Upper lobe of left lung (tissue), 6 donors: ENCODE results near the gene KLHL26. TPM values are rescaled to one million over a fixed set of nuclear protein-coding genes. Genes with fewer than 3 reads are reported as not detected.

Experiments
- ATAC-seq, 2 donors: fragments of 200-7000 bp; cut with Tn5 transposase; one replicate each; pipeline ENCODE4 v1.9.1; 2022; ENCODE audit warnings: mild to moderate bottlenecking in 2 of 2, moderate library complexity in 2 of 2; ENCODE audit not compliant: low FRiP score in 2 of 2
- DNase-seq, 2 donors: peaks; one replicate each; pipeline ENCODE4 v3.0.0-alpha.2; 2019 to 2020
- H3K27ac ChIP-seq, 4 donors: fragments of 200-600 bp; sonication (generic); one replicate each; pipeline ENCODE4 v1.5.1; 2016 to 2019
- H3K27me3 ChIP-seq, 4 donors: fragments of 200-600 bp; sonication (generic); one replicate each; pipeline ENCODE4 v1.5.1; 2017 to 2019
- H3K36me3 ChIP-seq, 4 donors: fragments of 200-600 bp; sonication (generic); one replicate each; pipeline ENCODE4 v1.5.1; 2016 to 2019
- H3K4me1 ChIP-seq, 4 donors: fragments of 200-600 bp; sonication (generic); one replicate each; pipeline ENCODE4 v1.5.1; 2018 to 2019
- H3K4me3 ChIP-seq, 4 donors: fragments of 200-600 bp; sonication (generic); one replicate each; pipeline ENCODE4 v1.5.1; 2017 to 2019; ENCODE audit warnings: mild to moderate bottlenecking in 2 of 4, moderate library complexity in 1 of 4
- H3K9me3 ChIP-seq, 4 donors: fragments of 200-600 bp; sonication (generic); one replicate each; pipeline ENCODE4 v1.5.1; 2018 to 2019
- EP300 ChIP-seq, 4 donors: sonication (generic); formaldehyde crosslinking; IDR thresholded peaks; one replicate each; pipeline ENCODE4 v1.5.1; 2017; ENCODE audit warnings: antibody characterized with exemption in 4 of 4, control low read depth in 2 of 4
- POLR2A ChIP-seq, 4 donors: fragments of 450-650 bp; IDR thresholded peaks; one replicate each; pipeline ENCODE4 v1.5.1; 2016 to 2017; ENCODE audit warnings: antibody characterized with exemption in 4 of 4, mild to moderate bottlenecking in 2 of 4
- POLR2AphosphoS5 ChIP-seq, 2 donors: sonication (generic); formaldehyde crosslinking; IDR thresholded peaks; one replicate each; pipeline ENCODE4 v1.5.1; 2017; ENCODE audit warnings: antibody characterized with exemption in 2 of 2
- WGBS, 2 donors: methylation state at CpG; one replicate each; pipeline ENCODE4 v1.1.5; 2017 to 2018; 5-methylcytosine and 5-hydroxymethylcytosine counted together
- total RNA-seq, 6 donors: library from RNA; depleted of rRNA in 4 of 6; stranded (reverse); fragments of >200 nt in 4 of 6; gene quantifications; one replicate each; pipeline versions ENCODE4 v1.1.0 to v1.2.1, GENCODE V29; 2016 to 2021
- TF ChIP-seq, protein P1 (sequence below), 6 experiments: fragments of 450-650 bp in 4 of 6; fragments of 200-600 bp in 2 of 6; sonication (generic) in 2 of 6; IDR thresholded peaks; one replicate each; pipeline ENCODE4 v1.5.1; 2016 to 2019; ENCODE audit warnings: antibody characterized with exemption in 6 of 6
- donor health status: DM: no; HTN: no; CAD: no; lungs with moderate emphysema.
- donor health status: DM: no; HTN: yes; CAD: no; lungs with severe emphysema.

KLHL26 gene
- total RNA-seq, 6 donors from 2014 or later, result 8.1 to 16.1 (median 12.1) TPM

DNA sequence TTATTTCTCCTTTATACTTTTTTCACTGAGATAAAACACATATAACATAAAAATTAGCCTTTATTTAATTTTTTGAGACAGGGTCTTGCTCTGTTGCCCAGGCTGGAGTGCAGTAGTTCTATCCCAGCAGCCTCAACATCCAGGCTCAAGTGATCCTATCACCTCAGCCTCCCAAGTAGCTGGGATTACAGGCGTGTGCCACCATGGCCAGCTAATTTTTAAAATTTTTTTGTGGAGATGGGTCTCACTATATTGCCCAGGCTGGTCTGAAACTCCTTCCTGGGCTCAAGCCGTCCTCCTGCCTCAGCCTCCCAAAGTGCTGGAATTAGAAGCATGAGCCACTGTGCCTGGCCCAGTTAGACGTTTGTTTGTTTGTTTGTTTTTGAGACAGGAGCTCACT is 75.1 kb downstream of the KLHL26 start:
- Histone ChIP-seq H3K4me1 (peaks cover 14 to 29% (median 27%) of the 10 kb centered on the region in 4 donors), H3K27ac (peak overlapping the region in 2 of 4 donors; percentile 20 to 27), H3K4me3 (no peak overlapping the region), H3K9me3 (no peaks in the 10 kb centered on the region), H3K36me3 (no peaks in the 10 kb centered on the region), H3K27me3 (no peaks in the 10 kb centered on the region)
- TF ChIP-seq POLR2A (IDR thresholded peaks at IDR 0.05) (no peak), EP300 (IDR thresholded peaks at IDR 0.05) (no peak), POLR2AphosphoS5 (IDR thresholded peaks at IDR 0.05) (no peak)
- TF ChIP-seq, protein P1, sequence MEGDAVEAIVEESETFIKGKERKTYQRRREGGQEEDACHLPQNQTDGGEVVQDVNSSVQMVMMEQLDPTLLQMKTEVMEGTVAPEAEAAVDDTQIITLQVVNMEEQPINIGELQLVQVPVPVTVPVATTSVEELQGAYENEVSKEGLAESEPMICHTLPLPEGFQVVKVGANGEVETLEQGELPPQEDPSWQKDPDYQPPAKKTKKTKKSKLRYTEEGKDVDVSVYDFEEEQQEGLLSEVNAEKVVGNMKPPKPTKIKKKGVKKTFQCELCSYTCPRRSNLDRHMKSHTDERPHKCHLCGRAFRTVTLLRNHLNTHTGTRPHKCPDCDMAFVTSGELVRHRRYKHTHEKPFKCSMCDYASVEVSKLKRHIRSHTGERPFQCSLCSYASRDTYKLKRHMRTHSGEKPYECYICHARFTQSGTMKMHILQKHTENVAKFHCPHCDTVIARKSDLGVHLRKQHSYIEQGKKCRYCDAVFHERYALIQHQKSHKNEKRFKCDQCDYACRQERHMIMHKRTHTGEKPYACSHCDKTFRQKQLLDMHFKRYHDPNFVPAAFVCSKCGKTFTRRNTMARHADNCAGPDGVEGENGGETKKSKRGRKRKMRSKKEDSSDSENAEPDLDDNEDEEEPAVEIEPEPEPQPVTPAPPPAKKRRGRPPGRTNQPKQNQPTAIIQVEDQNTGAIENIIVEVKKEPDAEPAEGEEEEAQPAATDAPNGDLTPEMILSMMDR (IDR thresholded peaks at IDR 0.05), result no peak
- DNase-seq (no peak), ATAC-seq (no peak)
- WGBS, 2 donors, result 85 to 89% methylated on average over 3 of the region's 3 CpGs

DNA sequence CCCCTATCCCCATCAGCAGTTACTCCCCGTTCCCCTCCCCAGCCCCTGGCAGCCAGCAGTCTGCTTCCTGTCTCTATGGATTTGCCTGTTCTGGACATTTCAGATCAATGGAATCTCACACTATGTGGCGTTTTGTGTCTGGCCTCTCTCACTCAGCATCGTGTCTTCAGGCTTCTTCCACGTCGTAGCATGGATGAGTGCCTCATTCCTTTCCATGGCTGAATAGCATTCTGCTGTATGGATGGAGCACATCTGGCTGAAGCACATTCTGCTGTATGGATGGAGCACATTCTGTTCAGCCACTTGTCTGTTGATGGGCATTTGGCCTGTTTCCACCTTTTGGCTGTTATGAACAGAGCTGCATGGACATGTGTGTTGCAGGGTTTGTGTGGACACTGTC is 76.2 kb downstream of the KLHL26 start:
- Histone ChIP-seq H3K27ac (peak overlapping the region in 1 of 4 donors; percentile 28), H3K9me3 (no peaks in the 10 kb centered on the region), H3K36me3 (no peaks in the 10 kb centered on the region), H3K4me3 (no peak overlapping the region), H3K4me1 (peaks cover 14 to 33% (median 27%) of the 10 kb centered on the region in 4 donors), H3K27me3 (no peaks in the 10 kb centered on the region)
- TF ChIP-seq EP300 (IDR thresholded peaks at IDR 0.05) (peak in 1 of 4 donors; percentile 14), POLR2AphosphoS5 (IDR thresholded peaks at IDR 0.05) (peak; percentile 13 to 37), POLR2A (IDR thresholded peaks at IDR 0.05) (no peak)
- TF ChIP-seq, protein P1 (IDR thresholded peaks at IDR 0.05), result no peak
- ATAC-seq (no peak), DNase-seq (no peak)
- WGBS, 2 donors, result 67 to 76% methylated on average over 5 of the region's 5 CpGs

DNA sequence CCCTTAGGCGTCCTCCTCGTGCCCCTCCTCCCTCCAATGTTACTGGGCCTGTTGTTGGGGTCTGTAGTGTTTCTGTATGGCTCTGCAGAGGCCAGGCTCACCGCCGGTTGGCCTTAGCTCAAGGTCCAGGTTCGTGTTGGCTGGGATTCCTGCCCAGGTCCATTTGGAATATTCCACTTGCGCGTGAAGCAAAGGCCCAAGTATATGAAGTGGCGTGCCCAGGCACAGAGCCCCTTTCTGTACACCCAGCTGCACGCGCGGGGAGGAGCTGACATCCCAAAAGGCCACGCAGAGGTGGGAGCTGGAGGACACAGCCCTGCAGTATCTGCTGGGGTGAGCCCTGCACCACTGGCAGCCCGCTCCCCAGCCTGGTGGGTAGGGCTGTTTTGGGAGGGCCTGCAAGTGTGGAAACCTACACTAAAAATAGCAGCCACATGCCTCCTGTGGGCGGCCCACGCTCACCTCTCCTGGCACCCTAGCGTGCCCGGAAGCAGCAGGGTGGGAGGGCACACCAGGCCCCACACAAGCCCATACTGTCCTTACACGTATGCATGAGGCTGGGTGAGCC is 76.8 kb downstream of the KLHL26 start:
- no peaks in the 10 kb centered on the region for H3K27me3 ChIP-seq
- no peak overlapping the region for H3K4me3 ChIP-seq
- WGBS, 2 donors, result 92 to 94% methylated on average over 10 to 18 of the region's 18 CpGs
- TF ChIP-seq POLR2AphosphoS5 (IDR thresholded peaks at IDR 0.05) (no peak), POLR2A (IDR thresholded peaks at IDR 0.05) (no peak)
- TF ChIP-seq, protein P1 (IDR thresholded peaks at IDR 0.05), result no peak
- peak in 1 of 2 donors; percentile 53 for DNase-seq
- no peak for ATAC-seq
- peaks cover 14 to 33% (median 26%) of the 10 kb centered on the region in 4 donors for H3K4me1 ChIP-seq
- H3K27ac ChIP-seq, result no peak overlapping the region
- no peaks in the 10 kb centered on the region for H3K9me3 ChIP-seq
- no peaks in the 10 kb centered on the region for H3K36me3 ChIP-seq

DNA sequence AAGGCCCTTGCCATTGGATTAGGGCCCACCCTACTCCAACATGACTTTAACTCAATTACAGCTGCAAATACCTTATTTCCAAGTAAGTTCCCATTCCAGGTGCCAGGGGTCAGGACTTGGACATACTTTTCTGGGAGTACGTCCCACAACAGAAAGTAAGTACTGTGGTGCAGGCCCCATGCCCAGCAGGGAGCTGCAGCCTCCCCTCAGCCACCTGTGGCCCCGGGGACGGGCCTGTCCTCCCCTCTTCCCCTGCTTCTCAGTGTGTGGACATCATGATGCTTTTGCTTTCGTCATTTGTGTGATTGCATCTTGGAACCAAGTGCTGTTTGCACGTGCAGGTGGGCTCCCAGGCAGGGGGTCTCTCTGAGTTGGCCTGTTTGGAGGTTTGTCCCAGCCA is 78.6 kb downstream of the KLHL26 start:
- DNase-seq, result no peak
- WGBS, 2 donors, result 82 to 94% methylated on average over 5 of the region's 5 CpGs
- TF ChIP-seq, protein P1 (IDR thresholded peaks at IDR 0.05), result no peak
- TF ChIP-seq POLR2A (IDR thresholded peaks at IDR 0.05), result no peak
- TF ChIP-seq POLR2AphosphoS5 (IDR thresholded peaks at IDR 0.05), result no peak
- no peak for TF ChIP-seq EP300 (IDR thresholded peaks at IDR 0.05)

DNA sequence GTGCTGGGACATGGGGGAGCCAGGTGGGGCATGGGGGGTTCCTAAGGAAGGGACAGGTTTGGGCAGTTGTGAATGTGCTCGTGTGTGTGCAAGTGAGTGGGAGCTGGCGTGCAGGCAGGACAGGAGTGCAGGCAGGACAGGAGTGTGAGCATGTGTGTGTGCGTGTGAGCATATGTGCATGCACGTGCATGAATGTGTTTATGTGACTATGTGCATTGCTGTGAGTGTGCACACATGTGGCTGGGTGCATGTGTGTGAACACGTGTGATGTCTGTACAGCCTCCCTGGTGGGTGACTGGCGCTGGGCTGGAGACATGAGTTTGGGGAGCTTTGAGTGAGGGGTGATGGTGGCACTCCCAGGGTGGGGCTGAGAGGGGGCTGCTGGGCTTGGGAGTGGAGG is 80.0 kb downstream of the KLHL26 start:
- ATAC-seq, result no peak
- Histone ChIP-seq H3K9me3 (no peaks in the 10 kb centered on the region), H3K27ac (no peak overlapping the region), H3K27me3 (no peaks in the 10 kb centered on the region), H3K36me3 (no peaks in the 10 kb centered on the region), H3K4me3 (no peak overlapping the region), H3K4me1 (peaks cover 0 to 4% (median 0%) of the 10 kb centered on the region in 4 donors)
- DNase-seq, result no peak
- WGBS, 2 donors, result 92 to 95% methylated on average over 6 of the region's 6 CpGs
- TF ChIP-seq POLR2A (IDR thresholded peaks at IDR 0.05) (no peak), EP300 (IDR thresholded peaks at IDR 0.05) (no peak), POLR2AphosphoS5 (IDR thresholded peaks at IDR 0.05) (no peak)
- TF ChIP-seq, protein P1 (IDR thresholded peaks at IDR 0.05), result no peak

More for the DNA sequence above, 78.6 kb downstream of the KLHL26 start:
- H3K4me1 ChIP-seq, result peaks cover 7 to 18% (median 12%) of the 10 kb centered on the region in 4 donors
- no peak for ATAC-seq
- no peaks in the 10 kb centered on the region for H3K27me3 ChIP-seq
- H3K4me3 ChIP-seq, result no peak overlapping the region
- no peak overlapping the region for H3K27ac ChIP-seq
- H3K9me3 ChIP-seq, result no peaks in the 10 kb centered on the region
- H3K36me3 ChIP-seq, result no peaks in the 10 kb centered on the region
